HepG2 (cell line): ENCODE data around the gene OBSL1. TPM values are rescaled to one million over a fixed set of nuclear protein-coding genes. Genes with fewer than 3 reads are reported as not detected.

ENCODE experiments used
- ARNT ChIP-seq: fragments of 450-650 bp; IDR thresholded peaks from 2 replicates; pipeline ENCODE4 v1.6.1; 2017
- DNMT1 ChIP-seq: sonication (generic); formaldehyde crosslinking; IDR thresholded peaks from 2 replicates; pipeline ENCODE4 v1.5.1; 2020; ENCODE audit warnings: mild to moderate bottlenecking, missing genetic modification reagents
- ESRRA ChIP-seq: sonication (generic); formaldehyde crosslinking; IDR thresholded peaks from 2 replicates; pipeline ENCODE4 v1.5.1; 2020; ENCODE audit warnings: mild to moderate bottlenecking, low read depth, missing genetic modification reagents
- HOXA7 ChIP-seq: sonication (generic); formaldehyde crosslinking; IDR thresholded peaks from 2 replicates; pipeline ENCODE4 v1.8.1; 2022; ENCODE audit warnings: mild to moderate bottlenecking, missing genetic modification reagents, moderate library complexity
- MAFK ChIP-seq, 2 experiments: IDR thresholded peaks in 1 of 2; conservative IDR thresholded peaks in 1 of 2; 2 replicates each; pipeline ENCODE4 v1.6.1; 2011; ENCODE audit warnings: improper control_type of control experiment in 2 of 2, low read length in 2 of 2
- MED13 ChIP-seq: sonication (generic); formaldehyde crosslinking; IDR thresholded peaks from 2 replicates; pipeline ENCODE4 v1.5.0; 2020; ENCODE audit warnings: missing genetic modification reagents
- MEF2D ChIP-seq: sonication (generic); formaldehyde crosslinking; IDR thresholded peaks from 2 replicates; pipeline ENCODE4 v1.5.1; 2020; ENCODE audit warnings: mild to moderate bottlenecking, missing genetic modification reagents
- RXRA ChIP-seq: sonication (generic); formaldehyde crosslinking; IDR thresholded peaks from 2 replicates; pipeline ENCODE4 v1.5.1; 2020; ENCODE audit warnings: missing genetic modification reagents
- SCMH1 ChIP-seq: sonication (generic); formaldehyde crosslinking; IDR thresholded peaks from 2 replicates; pipeline ENCODE4 v1.9.0; 2021; ENCODE audit warnings: missing genetic modification reagents, mild to moderate bottlenecking, borderline replicate concordance
- SOX5 ChIP-seq: IDR thresholded peaks from 2 replicates; pipeline ENCODE4 v1.6.1; 2016; ENCODE audit warnings: borderline replicate concordance
- ZNF20 ChIP-seq: sonication (generic); formaldehyde crosslinking; IDR thresholded peaks from 2 replicates; pipeline ENCODE4 v1.4.0; 2020; ENCODE audit warnings: mild to moderate bottlenecking, moderate library complexity, missing genetic modification reagents
- ZNF296 ChIP-seq: sonication (generic); formaldehyde crosslinking; conservative IDR thresholded peaks from 2 replicates; pipeline ENCODE4 v1.5.0; 2020; ENCODE audit warnings: mild to moderate bottlenecking, missing genetic modification reagents
- ZNF570 ChIP-seq: sonication (generic); formaldehyde crosslinking; IDR thresholded peaks from 2 replicates; pipeline ENCODE4 v1.4.0; 2020; ENCODE audit warnings: mild to moderate bottlenecking, missing genetic modification reagents, borderline replicate concordance
- ZNF605 ChIP-seq: sonication (generic); formaldehyde crosslinking; IDR thresholded peaks from 2 replicates; pipeline ENCODE4 v1.8.0; 2022; ENCODE audit warnings: mild to moderate bottlenecking, missing genetic modification reagents
- ZNF615 ChIP-seq: sonication (generic); formaldehyde crosslinking; IDR thresholded peaks from 2 replicates; pipeline ENCODE4 v1.5.0; 2020; ENCODE audit warnings: mild to moderate bottlenecking, missing genetic modification reagents, borderline replicate concordance
- ZNF703 ChIP-seq: sonication (generic); formaldehyde crosslinking; IDR thresholded peaks from 2 replicates; pipeline ENCODE4 v1.5.1; 2020; ENCODE audit warnings: missing genetic modification reagents, mild to moderate bottlenecking, moderate library complexity, borderline replicate concordance
- ZNF772 ChIP-seq: sonication (generic); formaldehyde crosslinking; IDR thresholded peaks from 2 replicates; pipeline ENCODE4 v1.5.0; 2020; ENCODE audit warnings: mild to moderate bottlenecking, missing genetic modification reagents
- ZNF841 ChIP-seq: sonication (generic); formaldehyde crosslinking; IDR thresholded peaks from 2 replicates; pipeline ENCODE4 v1.8.1; 2023; ENCODE audit warnings: missing genetic modification reagents, borderline replicate concordance
- polyA plus RNA-seq, 8 experiments: library from polyadenylated mRNA; depleted of rRNA in 3 of 8; stranded (reverse) in 7 of 8; unstranded in 1 of 8; fragments of >200 nt; fragmentation: Illumina TruSeq in 4 of 8; extraction: Trizol in 4 of 8; gene quantifications; 2 replicates each; pipeline versions ENCODE4 v1.2.1 to v1.2.3, GENCODE V29; 2011 to 2016; ENCODE audit warnings: low read depth in 4 of 8, missing spikeins in 1 of 8, mixed read lengths in 1 of 8; ENCODE audit not compliant: insufficient read depth in 1 of 8
- total RNA-seq, 5 experiments: library from RNA; depleted of rRNA; stranded (reverse); fragments of >200 nt; fragmentation: Illumina TruSeq; extraction: Trizol; gene quantifications; 2 replicates each; pipeline ENCODE4 v1.2.3, GENCODE V29; 2016; ENCODE audit warnings: low read depth in 1 of 5
- TF ChIP-seq, protein P1 (sequence below): sonication (generic); formaldehyde crosslinking; IDR thresholded peaks from 2 replicates; pipeline ENCODE4 v1.4.0; 2020; ENCODE audit warnings: missing genetic modification reagents, borderline replicate concordance
- TF ChIP-seq, protein P2 (sequence below): sonication (generic); formaldehyde crosslinking; conservative IDR thresholded peaks from 2 replicates; pipeline ENCODE4 v1.8.0; 2022; ENCODE audit warnings: low read depth, missing genetic modification reagents
- TF ChIP-seq, protein P3 (sequence below): sonication (generic); formaldehyde crosslinking; IDR thresholded peaks from 2 replicates; pipeline ENCODE4 v1.4.0; 2020; ENCODE audit warnings: mild to moderate bottlenecking, missing genetic modification reagents
- TF ChIP-seq, protein P4 (sequence below): sonication (generic); formaldehyde crosslinking; IDR thresholded peaks from 2 replicates; pipeline ENCODE4 v1.5.0; 2020; ENCODE audit warnings: mild to moderate bottlenecking, missing genetic modification reagents, moderate library complexity
- TF ChIP-seq, protein P5 (sequence below): sonication (generic); formaldehyde crosslinking; IDR thresholded peaks from 2 replicates; pipeline ENCODE4 v1.4.0; 2020; ENCODE audit warnings: missing genetic modification reagents

The OBSL1 gene
- total and polyA plus RNA-seq, 2 of the 13 experiments (the other 11 are each of a cell fraction or from before 2014, with no cell fraction given) = 86.7 to 218 TPM

DNA sequence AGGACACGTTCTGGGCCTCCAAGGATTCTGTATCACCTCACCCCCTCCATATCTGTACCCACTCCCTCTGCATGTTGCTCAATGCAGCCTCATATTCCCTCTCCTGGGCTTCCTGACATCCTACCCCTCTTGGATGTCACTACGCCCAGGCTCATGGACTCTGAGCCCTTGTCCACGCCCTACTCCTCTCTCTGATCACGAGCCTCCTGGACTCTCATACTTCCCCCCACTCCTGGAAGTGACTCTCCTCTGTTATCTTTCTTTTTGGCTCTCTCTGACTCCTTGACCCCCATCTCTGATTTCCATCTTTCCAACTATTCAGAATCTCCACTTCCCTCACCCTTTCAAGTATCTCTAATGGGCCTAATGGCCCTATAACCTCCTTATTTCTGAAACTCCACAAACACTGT lies 25.4 kb downstream of the OBSL1 start (continued):
- TF ChIP-seq, protein P1, sequence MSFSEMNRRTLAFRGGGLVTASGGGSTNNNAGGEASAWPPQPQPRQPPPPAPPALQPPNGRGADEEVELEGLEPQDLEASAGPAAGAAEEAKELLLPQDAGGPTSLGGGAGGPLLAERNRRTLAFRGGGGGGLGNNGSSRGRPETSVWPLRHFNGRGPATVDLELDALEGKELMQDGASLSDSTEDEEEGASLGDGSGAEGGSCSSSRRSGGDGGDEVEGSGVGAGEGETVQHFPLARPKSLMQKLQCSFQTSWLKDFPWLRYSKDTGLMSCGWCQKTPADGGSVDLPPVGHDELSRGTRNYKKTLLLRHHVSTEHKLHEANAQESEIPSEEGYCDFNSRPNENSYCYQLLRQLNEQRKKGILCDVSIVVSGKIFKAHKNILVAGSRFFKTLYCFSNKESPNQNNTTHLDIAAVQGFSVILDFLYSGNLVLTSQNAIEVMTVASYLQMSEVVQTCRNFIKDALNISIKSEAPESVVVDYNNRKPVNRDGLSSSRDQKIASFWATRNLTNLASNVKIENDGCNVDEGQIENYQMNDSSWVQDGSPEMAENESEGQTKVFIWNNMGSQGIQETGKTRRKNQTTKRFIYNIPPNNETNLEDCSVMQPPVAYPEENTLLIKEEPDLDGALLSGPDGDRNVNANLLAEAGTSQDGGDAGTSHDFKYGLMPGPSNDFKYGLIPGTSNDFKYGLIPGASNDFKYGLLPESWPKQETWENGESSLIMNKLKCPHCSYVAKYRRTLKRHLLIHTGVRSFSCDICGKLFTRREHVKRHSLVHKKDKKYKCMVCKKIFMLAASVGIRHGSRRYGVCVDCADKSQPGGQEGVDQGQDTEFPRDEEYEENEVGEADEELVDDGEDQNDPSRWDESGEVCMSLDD (CRISPR knock-in tag) = no peak
- TF ChIP-seq ZNF20 (CRISPR knock-in tag) (no peak), SCMH1 (CRISPR knock-in tag) (no peak), ESRRA (peak; percentile 78), ZNF841 (CRISPR knock-in tag) (no peak), MEF2D (CRISPR knock-in tag) (no peak), ZNF605 (no peak), RXRA (peak; percentile 69; the same call in 1 of the 2 replicates), MED13 (no peak), ZNF703 (CRISPR knock-in tag) (no peak), ZNF615 (CRISPR knock-in tag) (no peak), HOXA7 (CRISPR knock-in tag) (no peak), ZNF296 (CRISPR knock-in tag) (no peak), ZNF570 (CRISPR knock-in tag) (no peak), DNMT1 (CRISPR knock-in tag) (no peak), MAFK (conservative IDR thresholded peaks at IDR 0.05 in 1 of 2, IDR thresholded peaks at IDR 0.05 in 1 of 2; ENCODE audit: low read length in 2 of 2) (no peak), ZNF772 (CRISPR knock-in tag) (peak; percentile 52), ARNT (no peak), SOX5 (CRISPR knock-in tag) (peak; percentile 65; the same call in 1 of the 2 replicates)
- TF ChIP-seq, protein P2, sequence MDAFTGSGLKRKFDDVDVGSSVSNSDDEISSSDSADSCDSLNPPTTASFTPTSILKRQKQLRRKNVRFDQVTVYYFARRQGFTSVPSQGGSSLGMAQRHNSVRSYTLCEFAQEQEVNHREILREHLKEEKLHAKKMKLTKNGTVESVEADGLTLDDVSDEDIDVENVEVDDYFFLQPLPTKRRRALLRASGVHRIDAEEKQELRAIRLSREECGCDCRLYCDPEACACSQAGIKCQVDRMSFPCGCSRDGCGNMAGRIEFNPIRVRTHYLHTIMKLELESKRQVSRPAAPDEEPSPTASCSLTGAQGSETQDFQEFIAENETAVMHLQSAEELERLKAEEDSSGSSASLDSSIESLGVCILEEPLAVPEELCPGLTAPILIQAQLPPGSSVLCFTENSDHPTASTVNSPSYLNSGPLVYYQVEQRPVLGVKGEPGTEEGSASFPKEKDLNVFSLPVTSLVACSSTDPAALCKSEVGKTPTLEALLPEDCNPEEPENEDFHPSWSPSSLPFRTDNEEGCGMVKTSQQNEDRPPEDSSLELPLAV = no peak
- TF ChIP-seq, protein P3, sequence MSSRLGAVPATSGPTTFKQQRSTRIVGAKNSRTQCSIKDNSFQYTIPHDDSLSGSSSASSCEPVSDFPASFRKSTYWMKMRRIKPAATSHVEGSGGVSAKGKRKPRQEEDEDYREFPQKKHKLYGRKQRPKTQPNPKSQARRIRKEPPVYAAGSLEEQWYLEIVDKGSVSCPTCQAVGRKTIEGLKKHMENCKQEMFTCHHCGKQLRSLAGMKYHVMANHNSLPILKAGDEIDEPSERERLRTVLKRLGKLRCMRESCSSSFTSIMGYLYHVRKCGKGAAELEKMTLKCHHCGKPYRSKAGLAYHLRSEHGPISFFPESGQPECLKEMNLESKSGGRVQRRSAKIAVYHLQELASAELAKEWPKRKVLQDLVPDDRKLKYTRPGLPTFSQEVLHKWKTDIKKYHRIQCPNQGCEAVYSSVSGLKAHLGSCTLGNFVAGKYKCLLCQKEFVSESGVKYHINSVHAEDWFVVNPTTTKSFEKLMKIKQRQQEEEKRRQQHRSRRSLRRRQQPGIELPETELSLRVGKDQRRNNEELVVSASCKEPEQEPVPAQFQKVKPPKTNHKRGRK (CRISPR knock-in tag) = no peak
- TF ChIP-seq, protein P4, sequence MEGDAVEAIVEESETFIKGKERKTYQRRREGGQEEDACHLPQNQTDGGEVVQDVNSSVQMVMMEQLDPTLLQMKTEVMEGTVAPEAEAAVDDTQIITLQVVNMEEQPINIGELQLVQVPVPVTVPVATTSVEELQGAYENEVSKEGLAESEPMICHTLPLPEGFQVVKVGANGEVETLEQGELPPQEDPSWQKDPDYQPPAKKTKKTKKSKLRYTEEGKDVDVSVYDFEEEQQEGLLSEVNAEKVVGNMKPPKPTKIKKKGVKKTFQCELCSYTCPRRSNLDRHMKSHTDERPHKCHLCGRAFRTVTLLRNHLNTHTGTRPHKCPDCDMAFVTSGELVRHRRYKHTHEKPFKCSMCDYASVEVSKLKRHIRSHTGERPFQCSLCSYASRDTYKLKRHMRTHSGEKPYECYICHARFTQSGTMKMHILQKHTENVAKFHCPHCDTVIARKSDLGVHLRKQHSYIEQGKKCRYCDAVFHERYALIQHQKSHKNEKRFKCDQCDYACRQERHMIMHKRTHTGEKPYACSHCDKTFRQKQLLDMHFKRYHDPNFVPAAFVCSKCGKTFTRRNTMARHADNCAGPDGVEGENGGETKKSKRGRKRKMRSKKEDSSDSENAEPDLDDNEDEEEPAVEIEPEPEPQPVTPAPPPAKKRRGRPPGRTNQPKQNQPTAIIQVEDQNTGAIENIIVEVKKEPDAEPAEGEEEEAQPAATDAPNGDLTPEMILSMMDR (CRISPR knock-in tag) = peak; percentile 26; the same call in 1 of the 2 replicates
- TF ChIP-seq, protein P5, sequence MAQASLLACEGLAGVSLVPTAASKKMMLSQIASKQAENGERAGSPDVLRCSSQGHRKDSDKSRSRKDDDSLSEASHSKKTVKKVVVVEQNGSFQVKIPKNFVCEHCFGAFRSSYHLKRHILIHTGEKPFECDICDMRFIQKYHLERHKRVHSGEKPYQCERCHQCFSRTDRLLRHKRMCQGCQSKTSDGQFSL (CRISPR knock-in tag) = no peak
